ENCODE results near the gene CHRD.

DNA sequence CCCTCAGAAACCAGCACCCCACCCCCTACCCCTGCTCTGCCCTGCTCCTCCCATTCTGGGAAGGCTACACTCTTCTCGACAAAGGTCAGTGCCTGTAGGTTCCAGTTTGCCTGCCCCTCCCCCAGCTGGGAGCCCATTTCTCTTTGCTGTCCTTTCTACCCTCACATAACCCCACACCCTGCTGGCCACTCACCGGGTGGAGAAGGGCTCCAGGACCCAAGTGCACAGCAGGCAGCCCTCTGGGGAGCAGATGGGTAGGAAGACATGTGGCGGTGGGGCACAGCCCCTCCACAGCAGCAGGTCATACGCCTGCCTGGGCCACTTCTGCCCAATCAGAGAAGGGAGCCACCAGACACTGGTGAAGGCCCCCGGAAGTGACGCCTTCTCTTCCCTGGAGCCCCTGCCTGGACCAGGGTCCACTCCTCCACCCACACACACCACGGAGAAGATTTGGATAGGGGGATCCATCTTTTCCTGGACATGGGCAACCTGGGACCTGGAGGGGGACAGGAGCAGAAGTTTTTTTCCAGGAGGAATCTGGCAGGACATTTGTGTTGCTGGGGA lies 1.9 kb upstream of the CHRD start, which contains the start of gene THPO:
- TF ChIP-seq YY1 (IDR thresholded peaks at IDR 0.05; ENCODE audit: insufficient read depth, insufficient read length) (no peak), ZNF274 (IDR thresholded peaks at IDR 0.05; ENCODE audit: low read depth, low read length) (no peak)
